Measurements from ENCODE around the gene CTNNA2. TPM values are rescaled to one million over a fixed set of nuclear protein-coding genes. Genes with fewer than 3 reads are reported as not detected.

The CTNNA2 gene
- total RNA-seq, 1 donor from 2014 or later = not detected

DNA sequence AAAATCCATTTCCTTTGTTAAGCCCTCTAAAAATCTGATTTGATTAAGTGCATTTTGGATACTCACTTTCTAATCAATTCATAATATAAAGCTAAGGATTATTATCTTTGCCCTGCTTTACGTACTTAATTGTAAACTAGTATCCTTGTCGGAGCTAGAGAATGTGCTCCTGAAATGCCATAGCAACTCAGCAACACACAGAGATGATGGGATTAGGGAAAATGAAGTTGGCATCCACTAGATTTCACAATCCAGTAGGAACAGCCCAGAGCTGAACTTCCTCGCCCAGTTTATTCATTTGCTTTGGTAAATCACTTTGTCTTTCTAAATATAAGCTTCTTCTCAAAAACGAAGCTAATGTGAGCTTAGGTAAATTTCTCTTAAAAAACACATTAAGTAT lies 386.3 kb downstream of the CTNNA2 start:
- ATAC-seq (no peak), DNase-seq (no peak)
- no peaks in the 10 kb centered on the region for H3K27me3 ChIP-seq
- no peaks in the 10 kb centered on the region for H3K36me3 ChIP-seq
- no peaks in the 10 kb centered on the region for H3K4me1 ChIP-seq
- no peaks in the 10 kb centered on the region for H3K9me3 ChIP-seq
- TF ChIP-seq, protein P1, sequence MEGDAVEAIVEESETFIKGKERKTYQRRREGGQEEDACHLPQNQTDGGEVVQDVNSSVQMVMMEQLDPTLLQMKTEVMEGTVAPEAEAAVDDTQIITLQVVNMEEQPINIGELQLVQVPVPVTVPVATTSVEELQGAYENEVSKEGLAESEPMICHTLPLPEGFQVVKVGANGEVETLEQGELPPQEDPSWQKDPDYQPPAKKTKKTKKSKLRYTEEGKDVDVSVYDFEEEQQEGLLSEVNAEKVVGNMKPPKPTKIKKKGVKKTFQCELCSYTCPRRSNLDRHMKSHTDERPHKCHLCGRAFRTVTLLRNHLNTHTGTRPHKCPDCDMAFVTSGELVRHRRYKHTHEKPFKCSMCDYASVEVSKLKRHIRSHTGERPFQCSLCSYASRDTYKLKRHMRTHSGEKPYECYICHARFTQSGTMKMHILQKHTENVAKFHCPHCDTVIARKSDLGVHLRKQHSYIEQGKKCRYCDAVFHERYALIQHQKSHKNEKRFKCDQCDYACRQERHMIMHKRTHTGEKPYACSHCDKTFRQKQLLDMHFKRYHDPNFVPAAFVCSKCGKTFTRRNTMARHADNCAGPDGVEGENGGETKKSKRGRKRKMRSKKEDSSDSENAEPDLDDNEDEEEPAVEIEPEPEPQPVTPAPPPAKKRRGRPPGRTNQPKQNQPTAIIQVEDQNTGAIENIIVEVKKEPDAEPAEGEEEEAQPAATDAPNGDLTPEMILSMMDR (IDR thresholded peaks at IDR 0.05) = no peak
- no peak overlapping the region for H3K4me3 ChIP-seq
- no peak overlapping the region for H3K27ac ChIP-seq
- intact Hi-C loops (cut with DNase I) = no loop called here

DNA sequence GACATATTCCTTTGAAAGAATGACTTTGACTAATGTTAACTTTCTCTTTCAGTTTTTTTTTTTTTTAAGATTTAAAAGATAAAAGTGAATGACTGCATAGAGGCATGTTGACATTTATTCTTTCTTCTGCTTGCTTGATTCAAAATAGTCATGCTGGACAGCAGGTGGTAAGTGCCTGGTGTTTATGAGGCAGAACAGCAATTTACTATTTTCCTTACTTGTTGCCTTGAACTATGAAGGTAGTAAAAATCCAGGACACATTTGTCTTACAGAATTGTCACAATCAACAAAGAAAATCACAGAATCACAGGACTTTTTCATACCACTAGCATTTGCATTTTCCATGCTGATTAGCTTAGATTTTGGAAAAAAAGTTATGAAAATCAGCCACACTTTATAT lies 388.3 kb downstream of the CTNNA2 start:
- ATAC-seq = no peak
- TF ChIP-seq, protein P1 (IDR thresholded peaks at IDR 0.05) = no peak
- no peaks in the 10 kb centered on the region for H3K4me1 ChIP-seq
- H3K9me3 ChIP-seq = no peaks in the 10 kb centered on the region
- intact Hi-C loops (cut with DNase I) = no loop called here
- no peaks in the 10 kb centered on the region for H3K27me3 ChIP-seq
- no peak for DNase-seq
- H3K4me3 ChIP-seq = no peak overlapping the region
- H3K36me3 ChIP-seq = no peaks in the 10 kb centered on the region
- H3K27ac ChIP-seq = no peak overlapping the region

DNA sequence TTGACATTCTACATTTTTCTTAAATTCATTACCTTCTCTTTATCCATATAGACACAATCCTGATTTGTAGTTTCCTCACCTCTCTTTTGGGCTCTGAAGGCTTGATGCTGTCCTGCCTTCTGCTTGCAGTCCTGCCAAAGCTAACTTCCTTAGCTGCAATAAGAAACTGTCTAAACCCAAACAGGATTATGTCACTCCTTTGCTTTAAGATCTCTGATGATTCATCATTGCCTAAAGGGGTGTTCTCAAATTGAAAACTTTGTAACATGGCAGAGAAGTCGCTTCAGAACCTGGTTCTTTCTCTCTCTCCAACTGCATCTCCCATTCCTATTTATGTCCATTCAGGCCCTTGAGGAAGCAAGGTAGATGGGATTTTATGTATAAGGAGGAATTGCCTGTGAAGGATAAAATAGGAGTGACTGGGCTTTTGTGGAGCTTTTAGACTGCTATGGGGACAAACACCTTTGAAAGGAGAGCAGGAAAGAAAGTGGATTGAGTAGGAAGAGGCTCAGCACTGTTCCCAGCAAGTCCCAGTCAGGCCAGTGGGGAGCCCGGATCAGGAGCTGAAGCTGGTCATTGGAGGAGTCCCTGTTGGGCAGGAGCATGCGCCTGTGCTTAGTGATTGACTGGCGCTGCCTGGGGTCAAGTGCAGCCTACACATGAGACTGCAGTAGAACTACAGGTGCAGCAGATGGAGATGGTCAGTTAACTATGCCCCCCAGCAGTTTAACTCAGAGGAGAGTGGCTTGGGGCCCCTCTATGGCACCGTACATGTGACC lies 390.6 kb downstream of the CTNNA2 start:
- no peaks in the 10 kb centered on the region for H3K27me3 ChIP-seq
- TF ChIP-seq, protein P1 (IDR thresholded peaks at IDR 0.05) = no peak
- ATAC-seq = no peak
- intact Hi-C loops (cut with DNase I) = no loop called here
- H3K36me3 ChIP-seq = no peaks in the 10 kb centered on the region
- H3K4me1 ChIP-seq = no peaks in the 10 kb centered on the region
- no peak for DNase-seq
- H3K27ac ChIP-seq = no peak overlapping the region
- H3K4me3 ChIP-seq = no peak overlapping the region
- no peaks in the 10 kb centered on the region for H3K9me3 ChIP-seq

DNA sequence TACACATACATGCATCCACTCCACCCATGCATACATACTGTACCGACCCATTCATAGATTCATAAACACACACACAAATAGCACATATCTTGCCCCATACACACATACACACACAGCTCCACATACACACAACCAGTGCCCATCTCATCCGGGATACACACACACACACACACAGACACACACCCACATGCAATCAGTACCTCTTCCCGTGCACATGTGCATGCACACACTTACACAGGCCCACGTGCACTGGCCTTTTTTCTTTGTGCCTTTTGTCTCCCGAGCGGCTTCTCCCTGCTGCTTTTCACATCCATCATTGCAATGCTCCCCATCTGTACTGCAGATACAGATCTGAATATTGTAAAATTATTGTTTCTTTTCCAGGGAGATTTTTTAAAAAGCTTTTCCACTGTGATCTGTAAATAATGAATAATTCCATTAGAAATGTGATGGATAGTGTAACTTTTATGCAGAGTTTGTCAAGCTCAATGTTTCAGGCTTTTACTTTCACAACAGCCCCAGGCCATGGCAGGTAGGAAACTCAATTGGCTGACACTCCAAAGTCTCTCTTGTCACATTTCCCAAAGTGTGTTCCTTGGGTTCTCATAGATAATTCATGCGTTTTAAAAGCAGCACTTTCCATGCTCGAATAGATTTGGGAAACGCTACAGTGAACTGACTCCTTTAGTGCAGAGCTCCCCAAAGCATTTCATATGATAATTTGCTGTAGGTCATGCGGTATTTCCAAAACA lies 393.5 kb downstream of the CTNNA2 start:
- TF ChIP-seq, protein P1 (IDR thresholded peaks at IDR 0.05) = no peak
- Histone ChIP-seq H3K36me3 (no peaks in the 10 kb centered on the region), H3K27ac (no peak overlapping the region), H3K4me1 (no peaks in the 10 kb centered on the region), H3K9me3 (no peaks in the 10 kb centered on the region), H3K4me3 (no peak overlapping the region), H3K27me3 (no peaks in the 10 kb centered on the region)
- DNase-seq (no peak), ATAC-seq (no peak)
- intact Hi-C loops (cut with DNase I) = no loop called here

DNA sequence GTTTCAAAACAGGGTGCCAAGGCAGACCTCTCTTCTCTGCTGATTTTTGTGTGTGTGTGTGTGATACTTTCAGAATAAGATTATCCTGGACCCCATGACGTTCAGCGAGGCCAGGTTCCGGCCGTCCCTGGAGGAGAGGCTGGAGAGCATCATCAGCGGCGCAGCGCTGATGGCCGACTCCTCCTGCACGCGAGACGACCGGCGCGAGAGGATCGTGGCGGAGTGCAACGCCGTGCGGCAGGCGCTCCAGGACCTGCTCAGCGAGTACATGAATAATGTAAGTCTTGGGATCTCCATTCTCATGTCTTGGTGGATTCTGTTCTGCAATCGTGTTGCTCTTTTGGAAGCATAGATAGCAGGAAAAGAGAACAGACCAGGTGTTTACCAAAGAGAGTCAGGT lies 396.7 kb downstream of the CTNNA2 start:
- intact Hi-C loops (cut with DNase I) = no loop called here
- H3K4me3 ChIP-seq = no peak overlapping the region
- TF ChIP-seq, protein P1 (IDR thresholded peaks at IDR 0.05) = no peak
- H3K9me3 ChIP-seq = no peaks in the 10 kb centered on the region
- no peaks in the 10 kb centered on the region for H3K27me3 ChIP-seq
- H3K36me3 ChIP-seq = no peaks in the 10 kb centered on the region
- no peaks in the 10 kb centered on the region for H3K4me1 ChIP-seq
- DNase-seq (no peak), ATAC-seq (no peak)
- no peak overlapping the region for H3K27ac ChIP-seq

Data from upper lobe of right lung (tissue), 1 donor.